H1 (cell line): ENCODE measurements around the gene DACH2. TPM values are rescaled to one million over a fixed set of nuclear protein-coding genes. Genes with fewer than 3 reads are reported as not detected.

Experiments used
- ASH2L ChIP-seq: fragments of 200-600, 300-600 bp; sonication (generic); IDR thresholded peaks from one replicate; pipeline ENCODE4 v1.7.1; 2017; ENCODE audit warnings: low read length
- ATF3 ChIP-seq: IDR thresholded peaks from 2 replicates; pipeline ENCODE4 v1.6.1; 2011; ENCODE audit warnings: low read depth, mild to moderate bottlenecking, low read length; ENCODE audit not compliant: insufficient read depth
- BCL11A ChIP-seq, 2 experiments: IDR thresholded peaks; one replicate each; pipeline ENCODE4 v1.6.1; 2011; ENCODE audit warnings: low read depth in 2 of 2, low read length in 2 of 2, mild to moderate bottlenecking in 2 of 2
- CBX8 ChIP-seq: fragments of 300-800, 300-1000 bp; sonication (generic); IDR thresholded peaks from 2 replicates; pipeline ENCODE4 v1.7.1; 2016; ENCODE audit warnings: low read depth, low read length, borderline replicate concordance
- NRF1 ChIP-seq: IDR thresholded peaks from 2 replicates; pipeline ENCODE4 v1.6.1; 2011; ENCODE audit warnings: mild to moderate bottlenecking, low read depth, low read length, improper control_type of control experiment
- TAF7 ChIP-seq: optimal IDR thresholded peaks from 2 replicates; pipeline ENCODE3; 2011; ENCODE audit warnings: low read depth, mild to moderate bottlenecking, inconsistent platforms, low read length, moderate library complexity, borderline replicate concordance
- polyA plus RNA-seq, 7 experiments: library from polyadenylated mRNA; depleted of rRNA in 3 of 7; stranded (reverse) in 5 of 7; unstranded in 2 of 7; fragments of >200 nt in 5 of 7; fragments of 200-250 nt in 2 of 7; gene quantifications; 1 replicate in 5 of 7; 2 replicates in 1 of 7; 4 replicates in 1 of 7; pipeline versions ENCODE4 v1.2.1 to v1.2.3, GENCODE V29; 2011 to 2013; ENCODE audit warnings: missing spikeins in 2 of 7, mixed read lengths in 2 of 7
- total RNA-seq: library from RNA; stranded (reverse); fragmentation: NEBNext Ultra II Directional; extraction: Animal tissue kit (Norgen Biotek cat#: 25700); gene quantifications from 2 replicates; pipeline ENCODE4 v1.2.1, GENCODE V29; 2021
- TF ChIP-seq, protein P1 (sequence below): IDR thresholded peaks from 2 replicates; pipeline ENCODE4 v1.6.1; 2011; ENCODE audit warnings: low read length, improper control_type of control experiment

Gene DACH2
- total and polyA plus RNA-seq, 2 of the 8 experiments (the other 6 are each of a cell fraction or from before 2014, with no cell fraction given) = 1.0 to 1.8 TPM

- TF ChIP-seq, protein P1, sequence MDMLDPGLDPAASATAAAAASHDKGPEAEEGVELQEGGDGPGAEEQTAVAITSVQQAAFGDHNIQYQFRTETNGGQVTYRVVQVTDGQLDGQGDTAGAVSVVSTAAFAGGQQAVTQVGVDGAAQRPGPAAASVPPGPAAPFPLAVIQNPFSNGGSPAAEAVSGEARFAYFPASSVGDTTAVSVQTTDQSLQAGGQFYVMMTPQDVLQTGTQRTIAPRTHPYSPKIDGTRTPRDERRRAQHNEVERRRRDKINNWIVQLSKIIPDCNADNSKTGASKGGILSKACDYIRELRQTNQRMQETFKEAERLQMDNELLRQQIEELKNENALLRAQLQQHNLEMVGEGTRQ = no peak
- TF ChIP-seq BCL11A (IDR thresholded peaks at IDR 0.05; ENCODE audit: low read depth in 2 of 2, low read length in 2 of 2) (no peak), CBX8 (no peak), ASH2L (no peak), ATF3 (no peak), NRF1 (no peak), TAF7 (no peak)
Observed at GRCh38 chrX:86711531-86712180, 563.4 kb downstream of the DACH2 start (continued).
